Keratinocyte (primary cell): Measurements from ENCODE around the gene FAT4.

Experiments
- EZH2 ChIP-seq: IDR thresholded peaks from one replicate; pipeline ENCODE4 v1.6.1; 2012; ENCODE audit warnings: inconsistent platforms, mild to moderate bottlenecking, low read length, moderate library complexity
- TF ChIP-seq, protein P1 (sequence below), 3 experiments: IDR thresholded peaks in 1 of 3; conservative IDR thresholded peaks in 1 of 3; optimal IDR thresholded peaks in 1 of 3; 2 replicates in 2 of 3; 3 replicates in 1 of 3; pipeline versions ENCODE3 to v1.5.1; 2011; ENCODE audit warnings: low read length in 3 of 3, mild to moderate bottlenecking in 3 of 3, moderate library complexity in 2 of 3, control low read depth in 1 of 3, inconsistent platforms in 1 of 3; ENCODE audit not compliant: insufficient read depth in 2 of 3; ENCODE audit errors: extremely low read depth in 1 of 3

DNA sequence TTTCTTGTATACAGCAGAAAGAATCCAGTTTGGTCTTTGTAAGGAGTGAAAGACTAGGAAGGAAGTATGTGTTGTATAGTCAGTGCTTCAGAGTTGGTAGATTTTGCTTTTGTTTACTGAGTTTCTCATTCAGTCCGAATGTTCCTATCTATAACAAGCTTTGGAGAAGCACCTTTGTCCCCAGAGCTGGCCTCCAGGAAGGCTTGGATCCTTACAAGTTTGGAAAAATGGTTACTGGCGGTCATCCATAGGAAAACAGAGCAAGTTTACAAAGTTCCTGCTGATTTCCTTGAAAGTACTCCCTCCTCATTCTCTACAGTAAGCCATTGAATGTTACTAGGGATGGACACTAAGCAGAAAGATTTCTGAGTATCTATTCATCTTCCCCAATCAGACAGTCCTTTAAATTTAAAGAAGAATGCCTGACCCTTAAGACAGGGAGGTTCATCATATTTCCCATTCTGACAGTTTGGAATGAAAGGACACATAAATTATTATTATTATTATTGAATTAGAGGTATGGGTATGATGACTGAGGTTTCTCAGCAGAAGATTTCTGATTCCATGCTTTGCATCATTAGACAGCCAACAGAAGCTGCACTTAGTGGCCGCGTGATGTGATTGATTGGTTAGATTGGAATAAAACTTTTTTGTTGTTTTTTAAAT, 35.8 kb downstream of the FAT4 start:
- TF ChIP-seq, protein P1, sequence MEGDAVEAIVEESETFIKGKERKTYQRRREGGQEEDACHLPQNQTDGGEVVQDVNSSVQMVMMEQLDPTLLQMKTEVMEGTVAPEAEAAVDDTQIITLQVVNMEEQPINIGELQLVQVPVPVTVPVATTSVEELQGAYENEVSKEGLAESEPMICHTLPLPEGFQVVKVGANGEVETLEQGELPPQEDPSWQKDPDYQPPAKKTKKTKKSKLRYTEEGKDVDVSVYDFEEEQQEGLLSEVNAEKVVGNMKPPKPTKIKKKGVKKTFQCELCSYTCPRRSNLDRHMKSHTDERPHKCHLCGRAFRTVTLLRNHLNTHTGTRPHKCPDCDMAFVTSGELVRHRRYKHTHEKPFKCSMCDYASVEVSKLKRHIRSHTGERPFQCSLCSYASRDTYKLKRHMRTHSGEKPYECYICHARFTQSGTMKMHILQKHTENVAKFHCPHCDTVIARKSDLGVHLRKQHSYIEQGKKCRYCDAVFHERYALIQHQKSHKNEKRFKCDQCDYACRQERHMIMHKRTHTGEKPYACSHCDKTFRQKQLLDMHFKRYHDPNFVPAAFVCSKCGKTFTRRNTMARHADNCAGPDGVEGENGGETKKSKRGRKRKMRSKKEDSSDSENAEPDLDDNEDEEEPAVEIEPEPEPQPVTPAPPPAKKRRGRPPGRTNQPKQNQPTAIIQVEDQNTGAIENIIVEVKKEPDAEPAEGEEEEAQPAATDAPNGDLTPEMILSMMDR (optimal IDR thresholded peaks at IDR 0.05 in 1 of 3, IDR thresholded peaks at IDR 0.05 in 1 of 3, conservative IDR thresholded peaks at IDR 0.05 in 1 of 3; ENCODE audit: extremely low read depth in 1 of 3, insufficient read depth in 2 of 3, low read length in 3 of 3), result no peak
- TF ChIP-seq EZH2, result no peak
